Fibroblast of lung (primary cell): ENCODE measurements around the gene NANOGP8.

Experiments
- CTCF ChIP-seq, 2 donors: IDR thresholded peaks in 1 of 2; conservative IDR thresholded peaks in 1 of 2; 1 replicate in 1 of 2; 2 replicates in 1 of 2; pipeline ENCODE4 v1.5.1; 2011 to 2012; ENCODE audit warnings: low read length in 2 of 2, control low read depth in 1 of 2, inconsistent platforms in 1 of 2, low read depth in 1 of 2, mild to moderate bottlenecking in 1 of 2
- EZH2 ChIP-seq: IDR thresholded peaks from 2 replicates; pipeline ENCODE4 v1.5.1; 2012; ENCODE audit warnings: low read length, control low read depth, mild to moderate bottlenecking; ENCODE audit errors: missing control alignments

DNA sequence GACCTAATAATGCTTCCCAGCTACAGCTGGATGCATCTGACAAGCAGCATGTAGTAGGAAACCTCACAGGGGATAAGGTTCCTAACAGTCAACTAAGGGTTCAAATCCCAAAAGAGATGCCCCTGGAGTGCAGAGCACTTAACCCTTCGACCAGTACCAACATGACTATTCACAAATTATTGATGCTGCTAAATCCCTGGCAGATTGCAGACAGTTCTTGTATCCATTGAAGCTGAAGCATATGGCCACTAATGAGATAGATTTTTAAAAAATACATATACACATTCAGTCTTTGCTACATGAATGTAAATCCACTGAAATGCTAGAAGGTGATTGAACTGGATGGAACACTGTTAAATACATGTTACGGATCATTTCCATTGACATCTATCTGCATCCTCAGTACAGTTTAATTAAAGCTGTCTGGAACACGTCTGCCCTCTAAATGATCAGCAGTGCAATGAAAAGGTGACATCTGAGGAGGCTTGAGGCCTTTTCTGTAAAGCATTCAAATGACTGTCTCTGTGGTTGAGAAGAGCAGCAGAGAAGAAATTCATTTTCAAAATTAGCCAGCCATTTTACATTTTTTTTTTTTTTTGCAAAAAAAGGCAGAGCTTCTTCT is 19.5 kb upstream of the NANOGP8 start:
- TF ChIP-seq CTCF (conservative IDR thresholded peaks at IDR 0.05 in 1 of 2, IDR thresholded peaks at IDR 0.05 in 1 of 2; ENCODE audit: low read depth in 1 of 2, low read length in 2 of 2) (no peak), EZH2 (no peak)
